Measurements from ENCODE around the gene CAPN7.

- no peak for TF ChIP-seq SNAI2 (CRISPR knock-in tag; IDR thresholded peaks at IDR 0.05)
- TF ChIP-seq ARNTL (CRISPR knock-in tag; IDR thresholded peaks at IDR 0.05; ENCODE audit: borderline replicate concordance, low read depth), result no peak
- no peak for TF ChIP-seq CREB5 (CRISPR knock-in tag; IDR thresholded peaks at IDR 0.05; ENCODE audit: low read depth)
- TF ChIP-seq ESRRG (CRISPR knock-in tag; IDR thresholded peaks at IDR 0.05), result no peak
- TF ChIP-seq OSR1 (CRISPR knock-in tag; IDR thresholded peaks at IDR 0.05), result no peak
- no peak for TF ChIP-seq ISL1 (CRISPR knock-in tag; IDR thresholded peaks at IDR 0.05)
- no peak for TF ChIP-seq ZNF70 (CRISPR knock-in tag; IDR thresholded peaks at IDR 0.05)
- no peak for TF ChIP-seq ZNF8 (CRISPR knock-in tag; IDR thresholded peaks at IDR 0.05)
- TF ChIP-seq ZC3H10 (CRISPR knock-in tag; IDR thresholded peaks at IDR 0.05), result no peak
- TF ChIP-seq TCF4 (CRISPR knock-in tag; IDR thresholded peaks at IDR 0.05; ENCODE audit: borderline replicate concordance), result no peak
- no peak for TF ChIP-seq PATZ1 (CRISPR knock-in tag; IDR thresholded peaks at IDR 0.05; ENCODE audit: borderline replicate concordance)
- no peak for TF ChIP-seq ZFP30 (CRISPR knock-in tag; IDR thresholded peaks at IDR 0.05)
- TF ChIP-seq POU6F1 (CRISPR knock-in tag; IDR thresholded peaks at IDR 0.05; ENCODE audit: borderline replicate concordance, low read depth), result no peak
Measured at GRCh38 chr3:15286022-15286421, 80.0 kb downstream of the CAPN7 start.

All from SK-N-SH treated with all-trans-retinoic acid at 6 μM for 48 hours (cell line).